Right lobe of liver (tissue), 6 donors: ENCODE results near the gene CADPS. TPM values are rescaled to one million over a fixed set of nuclear protein-coding genes. Genes with fewer than 3 reads are reported as not detected.

Experiments used
- ATAC-seq, 4 donors: fragments of 200-7000 bp; cut with Tn5 transposase; one replicate each; pipeline ENCODE4 v1.9.1; 2020; ENCODE audit warnings: mild to moderate bottlenecking in 4 of 4, moderate library complexity in 4 of 4
- DNase-seq, 3 donors: peaks; one replicate each; pipeline ENCODE4 v3.0.0-alpha.2; 2020
- H3K27ac ChIP-seq, 3 donors: fragments of 200-600 bp; one replicate each; pipeline ENCODE4 v1.8.0; 2022
- H3K27me3 ChIP-seq, 2 donors: fragments of 200-600 bp; one replicate each; pipeline ENCODE4 v1.8.0; 2022
- H3K36me3 ChIP-seq, 4 donors: fragments of 200-600 bp; sonication (generic) in 1 of 4; one replicate each; pipeline versions ENCODE4 v1.5.1 to v1.8.0; 2017 to 2022; ENCODE audit warnings: control low read depth in 1 of 4
- H3K4me1 ChIP-seq, 4 donors: fragments of 200-600 bp; sonication (generic) in 1 of 4; one replicate each; pipeline versions ENCODE4 v1.5.1 to v1.8.0; 2017 to 2022; ENCODE audit warnings: control low read depth in 1 of 4
- H3K4me3 ChIP-seq, 3 donors: fragments of 200-600 bp; one replicate each; pipeline ENCODE4 v1.8.0; 2022
- H3K9me3 ChIP-seq, 4 donors: fragments of 200-600 bp; sonication (generic) in 1 of 4; one replicate each; pipeline versions ENCODE4 v1.5.1 to v1.8.0; 2017 to 2022; ENCODE audit warnings: control low read depth in 1 of 4
- CTCF ChIP-seq, 4 donors: fragments of 200-600 bp in 3 of 4; fragments of 450-650 bp in 1 of 4; IDR thresholded peaks; one replicate each; pipeline versions ENCODE4 v1.5.1 to v1.8.0; 2016 to 2022; ENCODE audit warnings: antibody characterized with exemption in 4 of 4, mild to moderate bottlenecking in 2 of 4
- POLR2A ChIP-seq: fragments of 450-650 bp; IDR thresholded peaks from one replicate; pipeline ENCODE4 v1.6.1; 2017; ENCODE audit warnings: antibody characterized with exemption, mild to moderate bottlenecking
- WGBS: methylation state at CpG from one replicate; pipeline ENCODE4 v1.1.6; 2018; ENCODE audit warnings: low coverage, low lambda C conversion rate; ENCODE audit not compliant: insufficient coverage; ENCODE audit errors: missing lambda C conversion rate; 5-methylcytosine and 5-hydroxymethylcytosine counted together
- intact Hi-C, 2 donors: fragments of 100-400 bp; cut with DNase I; formaldehyde crosslinking; loops; one replicate each; pipeline versions ENCODE4 v1.11.2 to v1.14.1; 2022
- total RNA-seq, 6 experiments: library from RNA; depleted of rRNA in 2 of 6; stranded (reverse); fragments of >200 nt in 2 of 6; fragmentation: NEBNext Ultra II Directional in 3 of 6; extraction: Animal tissue kit (Norgen Biotek cat#: 25700) in 3 of 6; gene quantifications; one replicate each; pipeline versions ENCODE4 v1.1.0 to v1.2.4, GENCODE V29; 2016 to 2023
- donor health status: DM: no; HTN: yes; CAD: no.
- donor health status: DM: no; HTN: no; CAD: no.
- donor health status: DM: no; HTN: no; CAD: no.
- donor health status: DM: no; HTN: yes; CAD: no.
- donor health status: DM: no; HTN: yes; CAD: no.

CADPS gene
- total RNA-seq, 6 experiments from 2014 or later: 0.06 to 0.98 TPM; not detected in 4

- ATAC-seq (no peak), DNase-seq (no peak)
- no peaks in the 10 kb centered on the region for H3K27me3 ChIP-seq
- intact Hi-C loops: no loop called here
- no peaks in the 10 kb centered on the region for H3K4me1 ChIP-seq
- TF ChIP-seq POLR2A (no peak), CTCF (IDR thresholded peaks at IDR 0.05) (no peak)
- 48% methylated on average over 7 of the region's 7 CpGs for WGBS
- H3K27ac ChIP-seq: no peak overlapping the region
- H3K9me3 ChIP-seq: no peaks in the 10 kb centered on the region
- no peak overlapping the region for H3K4me3 ChIP-seq
- H3K36me3 ChIP-seq: no peaks in the 10 kb centered on the region
These were observed 221.4 kb downstream of the CADPS start for GRCh38 chr3:62653796-62654195.

- H3K36me3 ChIP-seq: no peaks in the 10 kb centered on the region
- H3K27me3 ChIP-seq: no peaks in the 10 kb centered on the region
- no peak for DNase-seq
- H3K4me3 ChIP-seq: no peak overlapping the region
- no peak for TF ChIP-seq CTCF (IDR thresholded peaks at IDR 0.05)
- TF ChIP-seq POLR2A: no peak
- no peak overlapping the region for H3K27ac ChIP-seq
- H3K4me1 ChIP-seq: no peaks in the 10 kb centered on the region
- WGBS: 29% methylated on average over 1 of the region's 1 CpG
- peak in 1 of 4 donors; percentile 34 for ATAC-seq
- no peaks in the 10 kb centered on the region for H3K9me3 ChIP-seq
- intact Hi-C loops: no loop called here
These were observed 227.5 kb downstream of the CADPS start for GRCh38 chr3:62647711-62648110.

GRCh38 chr3:62644493-62644892, 230.7 kb downstream of the CADPS start:
- Histone ChIP-seq H3K4me1 (no peaks in the 10 kb centered on the region), H3K4me3 (no peak overlapping the region), H3K9me3 (no peaks in the 10 kb centered on the region), H3K27me3 (no peaks in the 10 kb centered on the region), H3K27ac (no peak overlapping the region), H3K36me3 (no peaks in the 10 kb centered on the region)
- ATAC-seq (no peak), DNase-seq (no peak)
- 100% methylated on average over 1 of the region's 1 CpG for WGBS
- TF ChIP-seq CTCF (IDR thresholded peaks at IDR 0.05) (no peak), POLR2A (no peak)
- intact Hi-C loops: no loop called here

- Histone ChIP-seq H3K27me3 (no peaks in the 10 kb centered on the region), H3K9me3 (no peaks in the 10 kb centered on the region), H3K4me3 (no peak overlapping the region), H3K4me1 (no peaks in the 10 kb centered on the region), H3K36me3 (no peaks in the 10 kb centered on the region), H3K27ac (no peak overlapping the region)
- no peak for DNase-seq
- intact Hi-C loops: no loop called here
- TF ChIP-seq CTCF (IDR thresholded peaks at IDR 0.05): no peak
- TF ChIP-seq POLR2A: no peak
- 11% methylated on average over 2 of the region's 2 CpGs for WGBS
- no peak for ATAC-seq
These were observed 236.9 kb downstream of the CADPS start for GRCh38 chr3:62638316-62638715.

GRCh38 chr3:62636235-62636826, 238.9 kb downstream of the CADPS start:
- no peak for TF ChIP-seq POLR2A
- 44% methylated on average over 3 of the region's 4 CpGs for WGBS
- Histone ChIP-seq H3K4me3 (no peak overlapping the region), H3K27ac (no peak overlapping the region), H3K27me3 (no peaks in the 10 kb centered on the region), H3K4me1 (no peaks in the 10 kb centered on the region), H3K36me3 (no peaks in the 10 kb centered on the region), H3K9me3 (no peaks in the 10 kb centered on the region)
- no peak for ATAC-seq
- no peak for DNase-seq
- intact Hi-C loops: no loop called here
